GM12873 (cell line): ENCODE results near the gene GABBR1.

Experiments
- TF ChIP-seq, protein P1 (sequence below): IDR thresholded peaks from 2 replicates; pipeline ENCODE4 v1.5.1; 2012; ENCODE audit warnings: low read depth, mild to moderate bottlenecking, moderate library complexity, low read length, control low read depth; ENCODE audit not compliant: insufficient read depth; ENCODE audit errors: missing control alignments

The GABBR1 gene

DNA sequence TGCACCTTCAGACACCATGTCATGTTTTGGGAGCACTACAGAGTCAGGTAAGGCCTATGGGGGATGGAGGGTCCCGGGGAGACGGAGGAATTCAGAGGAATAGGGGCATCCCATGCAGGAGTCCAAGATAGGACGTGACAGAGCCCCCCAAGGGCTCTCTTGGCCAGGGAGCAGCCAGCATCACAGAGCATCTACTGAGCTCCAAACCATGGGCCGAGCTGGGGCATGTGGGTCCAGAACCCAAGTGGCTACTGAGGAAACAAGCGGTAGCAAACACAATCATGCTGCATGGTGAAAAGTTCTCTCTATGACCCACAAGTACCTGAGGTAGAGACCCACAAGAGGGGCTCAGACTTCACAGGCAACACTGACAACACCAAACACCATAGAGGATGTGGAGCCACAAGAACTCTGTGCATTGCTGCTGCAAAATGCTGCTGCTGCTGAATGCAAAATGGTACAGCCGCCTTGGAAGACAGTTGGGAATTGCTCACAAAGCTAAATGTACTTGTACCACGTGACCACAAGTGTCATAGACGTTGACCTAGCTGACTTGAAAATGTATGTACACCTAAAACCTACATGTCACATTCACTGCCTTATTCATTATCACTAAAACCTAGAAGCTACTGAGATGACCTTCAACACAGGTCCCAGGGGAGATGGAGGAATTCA is 111.8 kb downstream of the GABBR1 start:
- TF ChIP-seq, protein P1, sequence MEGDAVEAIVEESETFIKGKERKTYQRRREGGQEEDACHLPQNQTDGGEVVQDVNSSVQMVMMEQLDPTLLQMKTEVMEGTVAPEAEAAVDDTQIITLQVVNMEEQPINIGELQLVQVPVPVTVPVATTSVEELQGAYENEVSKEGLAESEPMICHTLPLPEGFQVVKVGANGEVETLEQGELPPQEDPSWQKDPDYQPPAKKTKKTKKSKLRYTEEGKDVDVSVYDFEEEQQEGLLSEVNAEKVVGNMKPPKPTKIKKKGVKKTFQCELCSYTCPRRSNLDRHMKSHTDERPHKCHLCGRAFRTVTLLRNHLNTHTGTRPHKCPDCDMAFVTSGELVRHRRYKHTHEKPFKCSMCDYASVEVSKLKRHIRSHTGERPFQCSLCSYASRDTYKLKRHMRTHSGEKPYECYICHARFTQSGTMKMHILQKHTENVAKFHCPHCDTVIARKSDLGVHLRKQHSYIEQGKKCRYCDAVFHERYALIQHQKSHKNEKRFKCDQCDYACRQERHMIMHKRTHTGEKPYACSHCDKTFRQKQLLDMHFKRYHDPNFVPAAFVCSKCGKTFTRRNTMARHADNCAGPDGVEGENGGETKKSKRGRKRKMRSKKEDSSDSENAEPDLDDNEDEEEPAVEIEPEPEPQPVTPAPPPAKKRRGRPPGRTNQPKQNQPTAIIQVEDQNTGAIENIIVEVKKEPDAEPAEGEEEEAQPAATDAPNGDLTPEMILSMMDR, result no peak

DNA sequence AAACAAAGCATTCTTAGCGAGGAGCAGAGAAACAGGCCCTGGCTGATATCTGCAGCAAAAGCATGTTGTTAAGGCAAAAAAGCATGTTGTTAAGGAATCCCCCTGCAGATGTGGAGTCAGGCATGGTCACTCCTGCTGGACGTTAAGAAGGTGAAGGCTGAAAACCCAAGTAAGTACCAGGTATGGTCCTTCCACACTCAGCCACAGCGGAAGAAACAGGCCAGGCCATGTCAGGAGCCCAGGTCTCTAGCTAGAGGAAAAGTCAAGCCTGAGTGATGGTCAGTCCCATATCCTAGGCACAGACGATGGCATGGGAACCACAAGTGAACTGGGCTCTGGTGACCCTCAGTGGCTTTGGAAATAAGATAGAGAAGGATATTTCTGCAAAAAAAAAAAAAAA is 112.8 kb downstream of the GABBR1 start:
- TF ChIP-seq, protein P1, result no peak

DNA sequence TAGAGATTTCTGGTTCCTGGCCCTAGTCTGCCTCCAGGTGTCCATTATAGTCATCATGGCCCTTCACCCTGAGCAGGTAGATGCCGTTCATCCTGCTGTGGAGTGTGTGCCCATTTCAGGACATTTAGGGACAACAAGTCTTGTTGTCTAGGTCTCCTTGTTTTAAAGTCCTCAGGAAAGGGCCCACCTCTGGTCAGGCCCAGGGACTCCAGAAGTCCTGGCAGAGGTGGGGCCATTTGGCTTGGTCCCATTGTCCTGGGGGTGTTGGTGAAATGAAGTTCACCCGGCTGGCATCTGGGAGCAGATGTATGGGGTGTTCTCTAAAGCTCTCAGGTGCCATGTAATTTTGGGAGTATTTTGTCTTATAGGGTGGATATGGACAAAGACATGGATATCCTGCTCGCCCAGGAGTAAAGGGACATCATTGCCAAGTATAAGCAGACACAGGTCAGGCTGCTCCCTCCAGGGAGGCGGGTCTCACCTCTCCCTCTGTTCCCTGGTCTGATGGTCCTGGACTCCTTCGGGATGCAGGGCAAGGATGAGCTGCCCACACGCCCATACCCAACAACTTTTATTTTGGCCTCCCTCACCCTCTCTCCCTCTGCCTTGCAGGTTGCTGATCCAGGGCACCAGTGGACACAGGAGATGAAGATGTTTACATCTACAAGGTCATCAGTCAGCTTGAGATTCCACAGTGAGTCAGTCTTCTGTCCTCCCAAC is 113.5 kb downstream of the GABBR1 start:
- TF ChIP-seq, protein P1, result no peak

DNA sequence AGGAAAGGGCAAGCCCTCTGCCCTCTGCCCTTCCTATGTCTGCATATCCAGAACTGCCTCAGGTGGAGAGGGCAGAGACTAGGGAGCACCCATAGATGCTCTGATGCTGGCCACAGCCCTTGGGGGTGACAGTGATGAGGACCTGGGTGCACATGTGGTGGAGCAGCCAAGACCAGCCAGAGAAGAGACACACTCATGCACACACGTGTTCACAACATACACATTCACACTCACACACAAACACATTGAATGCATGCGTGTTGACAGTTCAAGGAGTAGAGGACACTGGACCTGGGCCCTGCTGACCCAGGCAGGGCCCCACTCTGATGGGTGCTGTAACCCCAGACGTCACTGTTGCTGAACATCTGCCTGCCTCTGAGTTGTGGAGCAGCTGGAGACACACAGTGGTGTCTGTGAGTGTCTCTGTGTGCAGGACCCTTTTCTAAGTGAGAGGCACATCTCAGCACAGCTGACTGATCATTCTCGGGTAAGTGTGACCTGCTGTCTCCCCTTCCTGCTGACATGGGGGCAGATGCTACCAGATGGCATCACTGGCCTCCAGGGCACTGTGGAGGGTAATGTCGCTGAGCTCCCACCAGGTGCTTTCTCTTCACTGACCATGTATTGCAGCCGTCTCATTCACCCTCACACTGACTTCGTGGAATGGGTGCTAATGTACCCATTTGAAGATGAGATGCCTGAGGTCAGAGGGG is 115.1 kb downstream of the GABBR1 start:
- TF ChIP-seq, protein P1, result no peak

DNA sequence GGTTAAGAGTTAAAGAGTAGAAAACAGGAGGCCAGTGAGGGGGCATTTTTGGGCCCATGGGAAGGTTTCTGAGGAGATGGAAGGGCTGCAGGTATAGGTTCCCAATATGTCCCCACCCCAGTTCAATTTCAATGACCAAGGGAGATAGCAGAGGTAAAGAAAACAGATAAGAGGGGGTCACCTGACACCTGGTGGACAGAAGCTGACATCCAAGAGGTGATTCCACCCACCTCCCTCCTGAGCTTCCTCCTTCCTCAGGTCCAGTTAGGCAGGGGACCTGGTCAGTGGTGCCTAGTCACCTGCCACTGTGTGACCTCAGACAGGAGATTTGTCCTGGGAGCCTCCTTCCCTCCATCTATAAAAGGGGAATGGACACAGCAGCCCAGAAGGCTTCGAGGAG is 115.7 kb downstream of the GABBR1 start:
- TF ChIP-seq, protein P1, result no peak

DNA sequence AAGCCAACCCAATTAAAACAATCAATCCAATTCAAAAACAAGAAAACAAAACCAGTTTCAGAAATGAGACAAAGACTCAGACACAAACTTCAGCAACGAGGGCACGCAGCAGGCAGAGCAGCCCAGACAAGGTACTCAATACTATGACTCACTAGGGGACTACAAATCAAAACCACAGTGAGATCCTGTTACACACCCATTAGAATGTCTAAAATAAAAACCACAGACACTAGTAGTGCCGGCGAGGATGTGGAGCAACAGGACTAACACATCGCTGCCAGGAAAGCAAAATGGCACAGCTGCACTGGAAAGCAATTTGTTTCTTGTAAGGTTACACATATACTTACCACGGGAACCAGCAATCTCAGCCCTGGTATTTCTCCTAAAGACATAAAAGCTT is 116.9 kb downstream of the GABBR1 start:
- TF ChIP-seq, protein P1, result no peak

DNA sequence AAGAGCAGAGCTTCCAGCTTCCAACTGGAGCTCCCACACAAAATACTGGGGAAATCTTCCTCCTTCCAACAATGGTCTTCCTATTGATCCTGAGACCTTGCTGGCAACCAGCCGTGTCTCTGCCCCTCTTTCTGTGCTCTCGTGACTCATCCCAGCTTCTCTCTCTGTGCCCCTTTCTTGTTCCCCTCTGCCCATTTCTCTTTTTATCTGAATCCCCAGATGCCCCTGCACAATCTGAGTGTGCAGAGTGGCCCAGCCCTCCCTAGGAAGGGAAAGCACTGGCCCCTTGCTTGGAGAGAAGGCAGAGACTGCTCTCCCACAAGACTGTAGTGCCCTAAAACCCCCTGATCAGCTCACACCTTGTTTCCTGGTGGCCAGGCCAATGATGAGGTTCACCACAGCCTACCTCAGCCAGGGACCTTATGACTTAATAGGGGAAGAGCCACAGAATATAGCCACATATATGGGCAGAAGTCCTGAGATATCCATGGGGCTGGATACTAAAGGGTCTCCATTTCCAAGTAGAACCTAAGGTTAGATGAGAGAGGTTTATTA is 122.2 kb downstream of the GABBR1 start:
- TF ChIP-seq, protein P1, result no peak
